GM21723 (cell line): ENCODE measurements around the gene ZNF594.
"Not testable (repeated sequence)": the region's sequence is repeated elsewhere in the genome, so short reads cannot be mapped to it uniquely, and the experiment has no call there.

Source experiments
- ATAC-seq: cut with Tn5 transposase; IDR thresholded peaks from one replicate; pipeline ENCODE4 v1.9.1; 2021; ENCODE audit warnings: mild to moderate bottlenecking, moderate library complexity; ENCODE audit not compliant: unreplicated experiment

The ZNF594 gene

DNA sequence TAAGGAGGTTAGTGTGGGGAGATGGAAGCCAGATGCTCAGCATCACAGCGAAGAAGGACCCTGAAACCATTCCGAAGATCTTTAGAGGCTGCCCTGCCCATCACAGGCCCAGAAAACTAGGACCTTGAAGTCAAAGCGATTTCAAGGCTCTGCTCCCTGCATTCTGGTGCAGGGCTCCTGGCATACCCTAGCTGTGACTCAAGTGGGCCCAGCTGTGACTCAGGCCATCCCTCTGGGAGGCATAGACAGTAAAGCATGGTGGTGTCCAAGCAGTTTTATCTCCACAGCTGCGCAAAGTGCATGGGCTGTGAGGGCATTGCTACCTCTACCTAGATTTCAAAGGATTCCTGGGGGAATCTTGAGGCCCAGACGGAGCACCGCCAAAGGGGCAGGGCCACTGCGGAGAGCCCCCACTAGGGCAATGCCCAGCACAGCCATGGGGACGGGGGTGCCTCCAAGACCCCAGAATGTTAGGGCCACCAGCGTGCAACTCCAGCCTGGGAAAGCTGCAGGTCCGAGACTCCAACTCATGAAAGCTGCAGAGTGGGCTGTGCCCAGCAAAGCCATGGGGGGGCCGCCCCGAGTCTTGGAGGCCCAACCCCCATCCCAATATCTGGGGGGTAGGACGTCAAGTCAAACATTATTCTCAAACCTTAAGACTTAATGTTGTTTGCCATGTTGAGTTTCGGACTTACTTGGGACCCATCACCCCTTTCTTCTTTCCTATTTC is 11.7 kb upstream of the ZNF594 start:
- ATAC-seq: no peak

DNA sequence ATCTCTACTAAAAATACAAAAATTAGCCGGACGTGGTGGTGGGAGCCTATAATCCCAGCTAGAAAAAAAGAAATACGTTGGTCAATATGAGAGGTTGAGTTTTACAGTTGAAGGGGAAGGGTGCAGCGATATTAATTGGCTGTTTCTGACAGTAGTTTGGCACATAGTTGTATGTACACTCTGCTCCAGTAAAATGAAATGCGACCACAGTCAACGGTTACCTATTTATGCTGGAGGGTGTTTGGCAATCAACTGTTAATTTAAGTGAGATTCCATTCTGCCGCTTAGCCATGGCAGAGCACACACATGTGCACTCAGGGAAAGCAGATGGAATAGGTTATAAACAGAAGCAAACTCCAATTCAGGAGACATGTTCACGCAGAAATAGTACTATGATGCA is 9.3 kb upstream of the ZNF594 start:
- no peak for ATAC-seq

DNA sequence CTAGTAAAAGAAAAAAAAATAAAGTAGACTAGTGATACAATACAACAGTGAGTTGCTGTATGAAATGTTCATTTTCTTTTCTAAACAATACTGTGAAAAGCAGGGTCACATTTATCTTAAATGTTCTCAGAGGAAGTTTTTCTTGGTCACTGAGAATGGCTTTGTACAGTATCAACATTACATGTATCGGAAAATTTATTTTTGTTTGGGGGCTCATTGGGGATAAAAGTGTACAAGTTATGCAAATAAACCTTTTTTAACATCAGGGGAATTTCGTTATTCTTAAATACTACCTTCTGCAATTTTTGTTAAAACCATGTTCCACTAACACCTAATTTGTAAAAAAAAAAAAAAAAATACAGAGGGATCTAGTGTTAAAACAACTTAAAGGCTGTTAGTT is 8.7 kb upstream of the ZNF594 start:
- no peak for ATAC-seq

DNA sequence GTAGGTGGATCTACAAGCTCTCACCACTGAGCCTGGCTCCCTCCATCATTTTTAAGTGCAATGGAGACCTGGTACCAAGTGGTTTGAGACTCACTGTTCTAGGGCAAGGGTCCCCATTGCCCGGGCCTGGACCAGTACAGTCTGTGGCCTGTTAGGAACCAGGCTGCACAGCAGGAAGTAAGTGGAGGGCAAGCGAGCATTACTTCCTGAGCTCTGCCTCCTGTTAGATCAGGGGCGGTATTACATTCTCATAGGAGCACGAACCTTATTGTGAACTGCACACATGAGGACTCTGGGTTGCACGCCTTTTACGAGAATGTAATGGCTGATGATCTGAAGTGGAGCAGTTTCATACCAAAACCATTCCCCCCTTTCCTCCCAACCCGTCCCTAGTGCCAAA is 6.8 kb upstream of the ZNF594 start:
- no peak for ATAC-seq

DNA sequence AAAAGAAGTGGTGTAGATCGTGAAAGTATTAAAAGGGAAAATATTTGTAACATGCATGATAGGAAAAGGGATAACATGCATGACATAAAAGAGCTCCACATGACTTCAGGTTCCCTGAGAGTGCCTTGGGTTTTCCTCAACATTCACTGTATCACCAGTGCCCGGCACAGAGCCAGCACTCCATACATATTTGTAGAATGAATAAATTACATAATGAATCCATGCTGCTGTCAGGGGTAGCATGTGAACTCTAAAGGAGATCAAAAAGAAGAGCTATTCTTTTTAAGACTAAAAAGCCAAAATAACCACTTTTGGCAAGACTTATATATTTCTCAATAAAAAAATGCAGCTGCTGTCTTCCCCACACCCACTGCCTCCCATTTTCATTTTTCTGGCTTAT is 2.7 kb upstream of the ZNF594 start:
- ATAC-seq: no peak

DNA sequence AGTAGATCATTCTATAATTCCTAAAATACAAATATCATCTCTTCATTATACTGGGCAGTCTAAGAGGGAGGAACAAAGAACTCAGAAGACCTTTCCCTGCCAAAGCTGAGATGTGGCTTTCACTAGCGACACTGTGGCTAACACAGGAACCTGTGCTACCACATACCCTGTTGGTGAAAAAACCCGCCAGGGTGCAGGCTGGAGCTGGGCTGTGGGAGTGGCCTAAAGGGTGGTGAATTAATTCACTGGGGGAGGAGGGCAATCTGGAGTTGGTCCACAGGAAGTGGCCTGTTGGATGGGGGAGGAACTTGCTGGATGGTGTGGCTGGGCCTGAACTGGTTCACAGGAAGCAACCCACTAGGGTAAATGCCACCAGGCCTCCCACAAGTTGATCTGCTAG is 7.4 kb downstream of the ZNF594 start:
- no peak for ATAC-seq

DNA sequence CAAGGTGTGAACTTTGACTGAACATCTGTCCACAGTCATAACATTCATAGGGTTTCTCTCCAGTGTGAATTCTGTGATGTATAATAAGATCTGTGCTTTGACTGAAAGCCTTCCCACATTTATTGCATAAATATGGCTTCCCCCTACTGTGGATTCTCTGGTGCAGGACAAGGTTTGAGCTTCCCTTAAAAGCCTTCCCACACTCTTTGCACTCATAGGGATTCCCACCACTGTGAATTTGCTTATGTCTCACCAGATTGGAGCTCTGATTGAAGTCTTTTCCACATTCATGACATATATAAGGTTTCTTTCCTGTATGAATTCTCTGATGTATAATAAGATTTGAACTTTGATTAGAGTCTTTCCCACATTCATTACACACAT is 8.3 kb downstream of the ZNF594 start:
- ATAC-seq: no peak

DNA sequence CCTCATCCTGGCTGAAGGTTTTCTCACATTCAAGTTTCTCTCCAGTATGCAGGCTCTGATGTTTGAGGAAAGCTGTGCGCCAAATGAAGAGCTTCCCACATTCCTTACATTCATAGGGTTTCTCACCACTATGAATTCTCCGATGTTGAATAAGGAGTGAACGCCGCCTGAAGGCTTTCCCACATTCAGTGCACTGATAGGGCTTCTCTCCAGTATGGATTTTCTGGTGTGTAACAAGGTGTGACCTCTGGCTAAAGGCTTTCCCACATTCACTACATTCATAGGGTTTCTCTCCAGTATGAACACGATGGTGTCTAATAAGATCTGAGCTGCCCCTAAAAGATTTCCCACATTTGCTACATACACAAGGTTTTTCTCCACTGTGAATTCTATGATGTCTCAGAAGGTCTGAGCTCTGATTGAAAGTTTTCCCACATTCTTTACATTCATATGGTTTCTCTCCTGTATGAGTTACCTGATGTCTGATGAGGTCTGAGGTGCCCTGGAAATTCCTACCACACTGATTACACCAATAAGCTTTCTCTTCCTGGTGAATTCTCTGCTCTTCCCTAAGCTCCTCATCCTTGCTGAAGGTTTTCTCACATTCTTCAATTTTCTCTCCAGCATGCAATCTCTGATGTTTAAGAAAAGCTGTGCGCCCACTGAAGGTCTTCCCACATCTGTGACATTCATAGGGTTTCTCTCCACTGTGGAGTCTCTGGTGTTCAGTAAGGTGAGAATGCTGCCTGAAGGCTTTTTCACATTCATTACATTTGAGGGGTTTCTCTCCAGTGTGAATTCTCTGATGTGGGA is 8.9 kb downstream of the ZNF594 start:
- ATAC-seq: no peak

DNA sequence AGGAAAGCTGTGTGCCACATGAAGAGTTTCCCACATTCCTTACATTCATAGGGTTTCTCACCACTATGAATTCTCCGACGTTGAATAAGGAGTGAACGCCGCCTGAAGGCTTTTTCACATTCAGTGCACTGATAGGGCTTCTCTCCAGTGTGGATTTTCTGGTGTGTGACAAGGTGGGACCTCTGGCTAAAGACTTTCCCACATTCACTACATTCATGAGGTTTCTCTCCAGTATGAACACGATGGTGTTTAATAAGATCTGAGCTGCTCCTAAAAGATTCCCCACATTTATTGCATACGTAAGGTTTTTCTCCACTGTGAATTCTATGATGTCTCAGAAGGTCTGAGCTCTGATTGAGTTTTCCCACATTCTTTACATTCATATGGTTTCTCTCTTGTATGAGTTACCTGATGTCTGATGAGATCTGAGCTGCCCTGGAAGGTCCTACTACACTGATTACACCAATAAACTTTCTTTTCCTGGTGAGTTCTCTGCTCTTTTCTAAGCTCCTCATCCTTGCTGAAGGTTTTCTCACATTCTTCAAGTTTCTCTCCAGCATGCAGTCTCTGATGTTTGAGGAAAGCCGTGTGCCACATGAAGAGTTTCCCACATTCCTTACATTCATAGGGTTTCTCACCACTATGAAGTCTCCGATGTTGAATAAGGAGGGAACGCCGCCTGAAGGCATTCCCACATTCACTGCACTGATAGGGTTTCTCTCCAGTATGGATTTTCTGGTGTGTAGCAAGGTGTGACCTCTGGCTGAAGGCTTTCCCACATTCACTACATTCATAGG is 10.0 kb downstream of the ZNF594 start:
- ATAC-seq: no peak

DNA sequence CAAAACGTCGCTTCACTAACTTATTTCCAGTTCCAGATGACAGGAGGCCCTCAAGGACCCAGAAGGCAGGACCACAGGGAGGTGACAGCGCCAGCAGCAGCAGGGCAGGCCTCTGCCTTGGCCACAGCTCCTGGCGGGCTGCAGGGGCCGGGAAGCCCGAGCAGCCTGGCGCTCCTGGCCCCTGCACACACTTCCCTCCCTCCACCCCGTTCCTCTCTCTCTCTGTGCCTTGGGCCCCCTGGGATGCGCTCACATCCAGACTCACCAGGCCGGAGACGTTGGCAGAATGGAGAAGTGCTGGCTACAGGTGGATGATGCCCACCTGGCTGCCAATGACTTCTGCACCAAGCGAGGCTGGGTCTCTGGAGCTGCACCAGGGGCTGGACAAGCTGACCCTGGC is 12.7 kb downstream of the ZNF594 start:
- ATAC-seq: no peak

DNA sequence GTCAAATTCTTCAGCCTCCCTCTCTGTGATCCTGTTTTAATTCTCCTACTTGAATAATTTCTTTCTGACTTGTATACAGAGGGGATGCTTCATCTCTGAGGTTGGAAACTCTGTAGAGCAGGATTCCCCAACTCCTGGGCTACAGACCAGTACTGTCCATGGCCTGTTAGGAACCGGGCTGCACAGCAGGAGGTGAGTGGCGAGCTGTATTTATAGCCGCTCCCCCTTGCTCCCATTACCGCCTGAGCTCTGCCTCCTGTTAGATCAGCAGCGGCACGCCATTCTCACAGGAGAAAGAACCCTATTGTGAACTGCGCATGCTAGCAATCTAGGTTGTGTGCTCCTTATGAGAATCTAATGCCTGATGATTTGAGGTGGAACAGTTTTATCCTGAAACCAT is 16.6 kb downstream of the ZNF594 start:
- not testable (repeated sequence) for ATAC-seq

DNA sequence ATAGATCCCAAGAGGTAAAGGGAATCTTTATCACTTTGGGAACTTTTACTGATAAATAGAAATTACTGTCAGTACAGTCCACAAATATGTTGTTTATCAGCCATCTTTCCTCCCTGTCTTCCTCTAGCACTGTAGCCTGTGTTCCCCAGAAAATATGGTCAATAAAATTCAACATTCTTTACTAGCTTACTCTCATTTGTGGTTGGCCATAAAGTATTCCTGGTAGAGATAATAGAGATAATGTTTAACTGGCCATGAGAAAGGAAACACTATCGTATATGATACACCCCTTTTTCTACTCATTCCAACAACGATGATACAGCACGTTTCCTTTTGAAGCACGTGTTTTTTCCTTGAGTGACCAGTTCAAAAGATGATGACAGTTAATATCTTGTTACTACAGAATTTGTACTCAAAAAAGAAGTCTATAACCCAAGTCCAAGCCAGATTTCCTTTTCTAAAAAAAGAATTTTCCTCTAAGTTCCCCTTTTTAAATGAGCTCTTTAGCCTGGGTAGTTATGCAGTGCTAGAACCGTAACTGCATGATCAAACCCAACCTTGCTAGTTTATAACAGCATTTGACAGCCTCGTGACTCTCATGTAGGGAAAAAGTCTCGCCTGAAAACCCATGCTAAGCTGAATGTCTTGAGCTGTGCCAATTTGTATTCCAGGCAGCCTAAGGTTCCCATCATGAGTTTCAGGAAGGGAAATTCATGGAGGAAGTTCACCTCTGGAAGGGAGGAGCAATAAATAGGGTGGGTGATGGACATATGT is 25.7 kb downstream of the ZNF594 start:
- ATAC-seq: not testable (repeated sequence)

DNA sequence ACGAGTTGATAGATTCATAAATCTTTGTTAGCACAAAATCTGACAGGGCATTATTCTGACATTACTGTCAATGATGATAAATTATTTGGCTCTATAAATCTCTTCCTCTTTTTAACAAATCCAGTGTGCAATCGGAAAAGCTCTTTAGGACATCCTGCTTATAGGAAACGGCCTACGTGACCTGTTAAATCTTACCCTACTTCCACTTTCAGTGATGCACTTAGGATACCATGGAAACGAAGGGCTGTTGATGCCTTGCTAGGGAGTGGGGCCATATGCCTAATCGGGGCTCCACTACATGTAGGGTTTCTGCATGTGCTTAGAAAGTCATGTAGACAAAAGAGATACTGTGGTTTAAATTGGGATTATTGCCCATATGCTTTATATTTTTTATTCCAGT is 27.2 kb downstream of the ZNF594 start:
- ATAC-seq: no peak

DNA sequence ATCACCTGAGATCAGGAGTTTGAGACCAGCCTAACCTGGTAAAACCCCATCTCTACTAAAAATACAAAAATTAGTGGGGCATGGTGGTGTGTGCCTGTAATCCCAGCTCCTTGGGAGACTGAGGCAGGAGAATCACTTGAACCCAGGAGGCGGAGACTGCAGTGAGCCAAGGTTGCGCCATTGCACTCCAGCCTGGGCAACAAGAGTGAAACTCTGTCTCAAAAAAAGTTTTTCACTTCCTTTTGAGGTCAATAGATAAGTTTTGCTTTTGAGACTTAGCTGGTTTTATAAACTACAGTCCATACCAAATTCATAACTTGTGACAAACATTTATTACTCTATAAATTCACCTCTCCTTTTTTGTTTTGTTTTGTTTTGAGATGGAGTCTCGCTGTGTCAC is 29.9 kb downstream of the ZNF594 start:
- not testable (repeated sequence) for ATAC-seq

DNA sequence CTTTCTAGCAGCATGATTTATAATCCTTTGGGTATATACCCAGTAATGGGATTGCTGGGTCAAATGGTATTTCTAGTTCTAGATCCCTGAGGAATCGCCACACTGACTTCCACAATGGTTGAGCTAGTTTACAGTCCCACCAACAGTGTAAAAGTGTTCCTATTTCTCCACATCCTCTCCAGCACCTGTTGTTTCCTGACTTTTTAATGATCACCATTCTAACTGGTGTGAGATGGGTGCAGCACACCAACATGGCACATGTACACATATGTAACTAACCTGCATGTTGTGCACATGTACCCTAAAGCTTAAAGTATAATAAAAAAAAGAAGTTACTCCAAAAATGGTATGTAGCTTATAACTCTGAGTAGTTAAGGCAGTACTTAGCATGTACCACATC is 31.0 kb downstream of the ZNF594 start:
- ATAC-seq: not testable (repeated sequence)

DNA sequence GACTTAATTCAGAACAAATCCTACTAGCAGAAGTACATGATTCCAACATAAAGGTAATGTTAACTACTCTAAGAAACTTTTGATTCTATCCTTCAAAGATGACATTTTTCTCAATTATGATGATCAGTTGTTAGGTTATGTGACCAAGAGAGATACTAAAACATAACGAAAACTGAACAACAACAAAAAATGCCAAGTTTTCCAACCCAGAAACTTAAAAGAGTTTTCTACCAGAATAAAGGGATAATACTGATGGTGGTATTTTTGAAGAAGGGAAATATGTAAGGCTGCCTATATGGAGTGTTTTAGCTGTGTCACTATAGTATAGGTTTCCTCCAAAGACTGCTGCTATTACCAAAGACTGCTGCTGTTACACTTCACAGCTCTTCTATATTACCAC is 45.5 kb downstream of the ZNF594 start:
- not testable (repeated sequence) for ATAC-seq

DNA sequence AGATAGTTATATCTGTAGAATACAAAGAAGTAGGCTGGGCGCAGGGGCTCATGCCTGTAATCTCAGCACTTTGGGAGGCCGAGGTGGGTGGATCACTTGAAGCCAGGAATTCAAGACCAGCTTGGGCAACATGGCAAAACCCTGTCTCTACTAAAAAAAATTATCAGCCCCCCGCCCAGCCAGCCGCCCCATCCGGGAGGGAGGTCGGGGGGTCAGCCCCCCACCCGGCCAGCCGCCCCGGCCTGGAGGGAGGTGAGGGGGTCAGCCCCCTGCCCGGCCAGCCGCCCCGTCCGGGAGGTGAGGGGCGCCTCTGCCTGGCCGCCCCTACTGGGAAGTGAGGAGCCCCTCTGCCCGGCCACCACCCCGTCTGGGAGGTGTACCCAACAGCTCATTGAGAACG is 48.8 kb downstream of the ZNF594 start:
- not testable (repeated sequence) for ATAC-seq

DNA sequence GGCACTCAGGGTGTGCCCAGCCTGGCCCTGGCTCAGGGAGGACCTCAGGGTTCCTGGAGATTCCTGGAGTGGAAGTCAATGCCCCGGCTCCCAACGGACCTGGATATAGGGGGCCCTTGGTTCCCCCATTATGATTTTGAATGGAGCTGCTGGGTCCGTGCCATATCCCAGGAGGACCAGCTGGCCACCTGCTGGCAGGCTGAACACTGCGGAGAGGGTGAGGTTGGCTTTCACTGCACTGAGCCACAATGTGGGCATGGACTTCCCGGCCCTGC is 52.3 kb downstream of the ZNF594 start:
- ATAC-seq: no peak

DNA sequence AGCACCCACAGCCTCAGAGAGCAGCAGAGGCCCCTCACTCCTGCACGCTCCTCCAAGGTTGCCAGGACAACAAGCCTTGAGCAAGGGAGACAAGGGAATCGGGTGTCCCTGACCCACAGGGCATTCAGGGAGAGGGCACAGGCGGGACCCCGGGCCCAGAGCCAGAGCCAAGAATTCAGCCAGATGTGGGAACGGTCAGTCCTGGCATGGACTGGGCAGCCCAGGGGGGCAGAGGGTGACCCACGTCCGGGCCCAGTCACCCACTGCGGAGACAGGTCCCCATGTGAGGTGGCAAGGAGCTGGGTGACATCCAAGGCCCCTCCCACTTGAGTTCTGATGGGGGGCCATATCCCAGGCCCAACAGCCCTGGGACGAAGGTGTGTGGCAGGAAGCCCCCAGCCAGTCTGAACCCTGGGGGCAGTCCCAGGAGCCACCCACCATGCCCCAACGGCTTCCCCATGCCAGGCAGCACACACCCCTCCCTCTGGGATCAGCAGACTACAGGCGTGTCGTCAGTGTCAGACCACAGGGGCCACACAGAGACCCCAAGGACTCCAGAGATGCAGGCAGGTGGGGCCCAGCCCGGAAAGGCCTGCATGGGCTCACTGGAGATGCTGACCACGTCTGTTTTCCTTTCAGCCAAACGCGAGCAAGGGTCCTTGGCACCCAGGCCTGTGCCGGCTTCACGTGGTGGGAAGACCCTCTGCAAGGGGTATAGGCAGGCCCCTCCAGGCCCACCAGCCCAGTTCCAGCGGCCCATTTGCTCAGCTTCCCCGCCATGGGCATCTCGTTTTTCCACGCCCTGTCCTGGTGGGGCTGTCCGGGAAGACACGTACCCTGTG is 52.8 kb downstream of the ZNF594 start:
- ATAC-seq: no peak

DNA sequence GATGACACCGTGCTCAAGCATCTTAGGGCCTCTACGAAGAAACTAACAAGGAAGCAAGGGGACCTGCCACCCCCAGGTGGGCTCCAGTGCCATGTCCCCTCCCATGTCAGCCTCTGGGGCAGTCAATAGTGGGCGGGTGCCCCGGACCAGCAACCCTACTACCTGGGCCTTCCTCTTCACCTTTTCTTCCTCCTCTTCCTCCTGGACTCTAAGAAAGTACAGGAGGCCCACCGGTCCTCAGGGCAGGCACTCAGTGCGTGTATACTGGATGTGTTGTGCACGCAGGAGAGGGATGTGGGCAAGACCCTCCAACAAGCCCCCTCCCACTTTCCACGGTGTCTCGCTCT is 53.5 kb downstream of the ZNF594 start:
- not testable (repeated sequence) for ATAC-seq
